MM.1S (cell line): ENCODE measurements around the gene TTYH3.

ENCODE experiments used
- DNase-seq: peaks from one replicate; pipeline ENCODE4 v3.0.0-alpha.2; 2015
- H2AFZ ChIP-seq: fragments of 300-600 bp; sonication (generic); 2 replicates; pipeline ENCODE4 v1.6.0; 2016; ENCODE audit warnings: antibody characterized with exemption, low read length
- H3F3A ChIP-seq: fragments of 300-600 bp; sonication (generic); 2 replicates; pipeline ENCODE4 v1.6.1; 2016; ENCODE audit warnings: mild to moderate bottlenecking, antibody characterized with exemption, low read length, moderate library complexity, mixed read lengths; ENCODE audit not compliant: insufficient read depth
- H3K27ac ChIP-seq: fragments of 300-600 bp; sonication (generic); 2 replicates; pipeline ENCODE4 v1.5.1; 2016; ENCODE audit warnings: mild to moderate bottlenecking, low read length
- H3K27me3 ChIP-seq: fragments of 300-600 bp; sonication (generic); replicated peaks from 2 replicates; pipeline ENCODE4 v1.6.0; 2016; ENCODE audit warnings: low read length; ENCODE audit not compliant: insufficient read depth
- H3K36me3 ChIP-seq: fragments of 300-600 bp; sonication (generic); replicated peaks from 2 replicates; pipeline ENCODE4 v1.6.1; 2016; ENCODE audit warnings: mild to moderate bottlenecking, low read length, mixed read lengths; ENCODE audit not compliant: insufficient read depth
- H3K4me1 ChIP-seq: fragments of 300-600 bp; sonication (generic); 2 replicates; pipeline ENCODE4 v1.6.1; 2016; ENCODE audit warnings: low read length, mixed read lengths
- H3K4me2 ChIP-seq: fragments of 300-600 bp; sonication (generic); 2 replicates; pipeline ENCODE4 v1.6.0; 2016; ENCODE audit warnings: low read depth, low read length
- H3K4me3 ChIP-seq: fragments of 300-600 bp; sonication (generic); 2 replicates; pipeline ENCODE4 v1.5.1; 2016; ENCODE audit warnings: low read length, mixed read lengths
- H3K79me2 ChIP-seq: fragments of 300-600 bp; sonication (generic); 2 replicates; pipeline ENCODE4 v1.6.1; 2016; ENCODE audit warnings: mixed run types, low read length, mixed read lengths
- H3K9ac ChIP-seq: fragments of 300-600 bp; sonication (generic); 2 replicates; pipeline ENCODE4 v1.6.1; 2016; ENCODE audit warnings: low read length, mixed read lengths
- H3K9me2 ChIP-seq: fragments of 300-600 bp; sonication (generic); replicated peaks from 2 replicates; pipeline ENCODE4 v1.6.1; 2016; ENCODE audit warnings: mild to moderate bottlenecking, low read length, mixed read lengths; ENCODE audit not compliant: insufficient read depth
- H3K9me3 ChIP-seq: fragments of 300-600 bp; sonication (generic); replicated peaks from 2 replicates; pipeline ENCODE4 v1.6.1; 2016; ENCODE audit warnings: mild to moderate bottlenecking, low read length, mixed read lengths; ENCODE audit not compliant: insufficient read depth
- H4K20me1 ChIP-seq: fragments of 300-600 bp; sonication (generic); 2 replicates; pipeline ENCODE4 v1.6.1; 2016; ENCODE audit warnings: mild to moderate bottlenecking, low read length, moderate library complexity, mixed read lengths; ENCODE audit not compliant: insufficient read depth
- CTCF ChIP-seq: fragments of 300-600 bp; sonication (generic); IDR thresholded peaks from 2 replicates; pipeline ENCODE4 v1.5.1; 2016; ENCODE audit warnings: antibody characterized with exemption, low read length, mixed read lengths
- EZH2 ChIP-seq: fragments of 300-600 bp; sonication (generic); optimal IDR thresholded peaks from 2 replicates; pipeline ENCODE3; 2017; ENCODE audit warnings: low read depth, mild to moderate bottlenecking, antibody characterized with exemption, low read length, mixed read lengths
- EZH2phosphoT487 ChIP-seq: fragments of 300-600 bp; sonication (generic); IDR thresholded peaks from 2 replicates; pipeline ENCODE4 v1.6.1; 2018; ENCODE audit warnings: antibody characterized with exemption, low read length

Gene TTYH3

GRCh38 chr7:2622869-2623697 lies 8.7 kb upstream of the TTYH3 start:
- H3K27me3 ChIP-seq: peaks cover 74% of the 10 kb centered on the region
- no peaks in the 10 kb centered on the region for H3K4me1 ChIP-seq
- no peak for TF ChIP-seq CTCF
- TF ChIP-seq EZH2phosphoT487: no peak
- no peak for TF ChIP-seq EZH2
- H3K9me3 ChIP-seq: no peaks in the 10 kb centered on the region
- no peaks in the 10 kb centered on the region for H3F3A ChIP-seq
- H4K20me1 ChIP-seq: no peaks in the 10 kb centered on the region
- H3K4me3 ChIP-seq: no peak overlapping the region
- no peaks in the 10 kb centered on the region for H3K36me3 ChIP-seq
- no peak for DNase-seq
- H2AFZ ChIP-seq: no peak overlapping the region
- H3K9ac ChIP-seq: no peak overlapping the region
- H3K9me2 ChIP-seq: no peaks in the 10 kb centered on the region
- no peaks in the 10 kb centered on the region for H3K79me2 ChIP-seq
- H3K4me2 ChIP-seq: no peak overlapping the region
- no peak overlapping the region for H3K27ac ChIP-seq

GRCh38 chr7:2623698-2624014 lies 8.1 kb upstream of the TTYH3 start:
- H3K9me3 ChIP-seq: no peaks in the 10 kb centered on the region
- no peak overlapping the region for H3K4me2 ChIP-seq
- H3K4me1 ChIP-seq: no peaks in the 10 kb centered on the region
- H3K9me2 ChIP-seq: no peaks in the 10 kb centered on the region
- TF ChIP-seq EZH2: no peak
- no peak for TF ChIP-seq EZH2phosphoT487
- no peak overlapping the region for H3K9ac ChIP-seq
- DNase-seq: no peak
- no peak overlapping the region for H2AFZ ChIP-seq
- H3F3A ChIP-seq: no peaks in the 10 kb centered on the region
- H4K20me1 ChIP-seq: no peaks in the 10 kb centered on the region
- H3K4me3 ChIP-seq: no peak overlapping the region
- no peaks in the 10 kb centered on the region for H3K79me2 ChIP-seq
- no peaks in the 10 kb centered on the region for H3K36me3 ChIP-seq
- no peak overlapping the region for H3K27ac ChIP-seq
- peaks cover 75% of the 10 kb centered on the region for H3K27me3 ChIP-seq

GRCh38 chr7:2624293-2624886 lies 7.4 kb upstream of the TTYH3 start:
- TF ChIP-seq EZH2phosphoT487 (no peak), CTCF (no peak)
- H3K27ac ChIP-seq: no peak overlapping the region

GRCh38 chr7:2626498-2627117 lies 5.2 kb upstream of the TTYH3 start:
- Histone ChIP-seq H3K27ac (no peak overlapping the region), H3K9me2 (no peaks in the 10 kb centered on the region), H3K4me3 (no peak overlapping the region), H3K9ac (no peak overlapping the region), H3K79me2 (no peaks in the 10 kb centered on the region), H4K20me1 (no peaks in the 10 kb centered on the region), H3K9me3 (no peaks in the 10 kb centered on the region), H3K4me1 (no peaks in the 10 kb centered on the region), H2AFZ (no peak overlapping the region), H3K36me3 (no peaks in the 10 kb centered on the region), H3K27me3 (peaks cover 82% of the 10 kb centered on the region), H3K4me2 (no peak overlapping the region), H3F3A (no peaks in the 10 kb centered on the region)
- DNase-seq: no peak
- TF ChIP-seq EZH2 (no peak), CTCF (no peak), EZH2phosphoT487 (no peak)

More at GRCh38 chr7:2624293-2624886, 7.4 kb upstream of the TTYH3 start:
- H2AFZ ChIP-seq: no peak overlapping the region
- no peak overlapping the region for H3K9ac ChIP-seq
- no peak overlapping the region for H3K4me2 ChIP-seq
- DNase-seq: no peak
- H3K27me3 ChIP-seq: peaks cover 76% of the 10 kb centered on the region
- H3F3A ChIP-seq: no peaks in the 10 kb centered on the region
- H3K4me1 ChIP-seq: no peaks in the 10 kb centered on the region
- H3K36me3 ChIP-seq: no peaks in the 10 kb centered on the region
- H3K9me3 ChIP-seq: no peaks in the 10 kb centered on the region
- H4K20me1 ChIP-seq: no peaks in the 10 kb centered on the region
- H3K4me3 ChIP-seq: no peak overlapping the region
- no peaks in the 10 kb centered on the region for H3K79me2 ChIP-seq
- no peaks in the 10 kb centered on the region for H3K9me2 ChIP-seq
